Gastrocnemius medialis (tissue), 4 donors: ENCODE data around the gene ID2. TPM values are rescaled to one million over a fixed set of nuclear protein-coding genes. Genes with fewer than 3 reads are reported as not detected.
A peak's percentile ranks its signal among the peaks of the same experiment; 100 is the strongest.

Experiments
- ATAC-seq, 2 donors: fragments of 150-250 bp; one replicate each; pipeline ENCODE4 v1.9.1; 2016
- DNase-seq, 2 donors: peaks; one replicate each; pipeline ENCODE4 v3.0.0-alpha.2; 2019
- H3K27ac ChIP-seq, 4 donors: fragments of 200-600 bp; sonication (generic); 1 replicate in 1 of 4; 2 replicates in 3 of 4; pipeline ENCODE4 v1.5.1; 2016 to 2018; ENCODE audit warnings: mild to moderate bottlenecking in 2 of 4, moderate library complexity in 1 of 4
- H3K27me3 ChIP-seq, 3 donors: fragments of 200-600 bp; sonication (generic) in 2 of 3; 1 replicate in 1 of 3; 2 replicates in 2 of 3; pipeline versions ENCODE4 v1.5.1 to v1.6.0; 2016 to 2019; ENCODE audit warnings: mild to moderate bottlenecking in 1 of 3, moderate library complexity in 1 of 3
- H3K36me3 ChIP-seq, 2 donors: fragments of 200-600 bp; sonication (generic) in 1 of 2; one replicate each; pipeline ENCODE4 v1.5.1; 2017 to 2018
- H3K4me1 ChIP-seq, 2 donors: fragments of 200-600 bp; sonication (generic) in 1 of 2; one replicate each; pipeline ENCODE4 v1.5.1; 2016 to 2017; ENCODE audit warnings: mild to moderate bottlenecking in 2 of 2
- H3K4me3 ChIP-seq, 4 donors: fragments of 200-600 bp; sonication (generic) in 3 of 4; 1 replicate in 1 of 4; 2 replicates in 3 of 4; pipeline ENCODE4 v1.5.1; 2016 to 2019; ENCODE audit warnings: mild to moderate bottlenecking in 2 of 4
- H3K9me3 ChIP-seq, 3 donors: fragments of 200-600 bp; sonication (generic) in 2 of 3; 1 replicate in 1 of 3; 2 replicates in 2 of 3; pipeline ENCODE4 v1.5.1; 2016 to 2019
- POLR2A ChIP-seq, 2 donors: fragments of 450-650 bp; IDR thresholded peaks; one replicate each; pipeline ENCODE4 v1.6.1; 2017; ENCODE audit warnings: antibody characterized with exemption in 2 of 2, mild to moderate bottlenecking in 2 of 2, moderate library complexity in 2 of 2
- in situ Hi-C, 4 donors: fragments of 200-750 bp; cut with MboI; loops; one replicate each; pipeline versions ENCODE4 v1.15.0 to v1.8.0; 2017; ENCODE audit warnings: low sequenced_read_pairs in 4 of 4
- intact Hi-C: fragments of 100-400 bp; cut with DNase I; formaldehyde crosslinking; loops from one replicate; pipeline ENCODE4 v1.15.1; 2023; ENCODE audit warnings: low total_unique reads
- total RNA-seq, 4 donors: library from RNA; depleted of rRNA; stranded (reverse); fragments of >200 nt; gene quantifications; one replicate each; pipeline versions ENCODE4 v1.1.0 to v1.2.3, GENCODE V29; 2016
- TF ChIP-seq, protein P1 (sequence below), 5 experiments: fragments of 450-650 bp in 3 of 5; fragments of 200-600 bp in 2 of 5; sonication (generic) in 2 of 5; IDR thresholded peaks in 4 of 5; conservative IDR thresholded peaks in 1 of 5; 1 replicate in 4 of 5; 2 replicates in 1 of 5; pipeline ENCODE4 v1.5.1; 2016 to 2019; ENCODE audit warnings: antibody characterized with exemption in 5 of 5, mild to moderate bottlenecking in 3 of 5, moderate library complexity in 3 of 5

ID2 gene
- total RNA-seq, 4 donors from 2014 or later: 16.6 to 35.9 (median 27.4) TPM

DNA sequence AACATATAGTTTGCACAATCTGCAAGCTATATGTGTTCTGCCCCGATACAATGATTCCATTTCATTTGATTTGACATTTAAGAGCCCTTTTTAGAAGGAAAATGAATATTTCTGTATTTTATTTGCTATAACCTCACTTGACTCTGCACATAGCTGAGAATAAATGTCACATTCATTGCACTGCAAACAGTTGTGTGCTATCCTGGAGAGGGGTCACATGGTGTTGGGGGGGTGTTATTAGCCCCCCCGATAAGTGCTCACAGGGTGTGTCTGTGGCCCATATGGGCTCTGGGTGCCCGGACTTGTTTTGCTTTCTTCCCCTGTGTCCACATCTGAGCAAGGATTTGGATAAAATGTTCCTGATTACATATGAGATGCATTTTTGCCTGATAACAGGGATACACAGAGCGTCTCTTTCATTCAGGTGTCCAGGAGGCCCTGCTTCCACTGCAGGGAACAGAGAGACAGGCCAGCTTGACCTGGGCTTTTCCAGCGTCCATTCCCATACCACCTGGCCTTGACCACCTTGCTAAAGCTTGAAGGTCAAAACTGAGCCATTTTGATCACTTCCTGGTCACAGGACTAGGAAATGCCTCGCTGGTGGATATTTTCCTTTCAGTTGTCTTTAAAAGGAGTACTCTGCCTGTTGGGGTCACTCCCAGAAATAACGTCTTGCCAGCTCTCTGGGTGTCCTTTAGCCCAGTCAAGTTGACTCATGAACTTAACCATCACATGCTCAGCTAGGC is 38.4 kb upstream of the ID2 start:
- H3K27ac ChIP-seq: no peak overlapping the region
- H3K27me3 ChIP-seq: no peaks in the 10 kb centered on the region
- H3K9me3 ChIP-seq: no peaks in the 10 kb centered on the region
- ATAC-seq: no peak
- intact Hi-C loops (no loop called here), in situ Hi-C loops (no loop called here)
- no peaks in the 10 kb centered on the region for H3K4me1 ChIP-seq
- no peaks in the 10 kb centered on the region for H3K36me3 ChIP-seq
- TF ChIP-seq POLR2A (IDR thresholded peaks at IDR 0.05): no peak
- TF ChIP-seq, protein P1, sequence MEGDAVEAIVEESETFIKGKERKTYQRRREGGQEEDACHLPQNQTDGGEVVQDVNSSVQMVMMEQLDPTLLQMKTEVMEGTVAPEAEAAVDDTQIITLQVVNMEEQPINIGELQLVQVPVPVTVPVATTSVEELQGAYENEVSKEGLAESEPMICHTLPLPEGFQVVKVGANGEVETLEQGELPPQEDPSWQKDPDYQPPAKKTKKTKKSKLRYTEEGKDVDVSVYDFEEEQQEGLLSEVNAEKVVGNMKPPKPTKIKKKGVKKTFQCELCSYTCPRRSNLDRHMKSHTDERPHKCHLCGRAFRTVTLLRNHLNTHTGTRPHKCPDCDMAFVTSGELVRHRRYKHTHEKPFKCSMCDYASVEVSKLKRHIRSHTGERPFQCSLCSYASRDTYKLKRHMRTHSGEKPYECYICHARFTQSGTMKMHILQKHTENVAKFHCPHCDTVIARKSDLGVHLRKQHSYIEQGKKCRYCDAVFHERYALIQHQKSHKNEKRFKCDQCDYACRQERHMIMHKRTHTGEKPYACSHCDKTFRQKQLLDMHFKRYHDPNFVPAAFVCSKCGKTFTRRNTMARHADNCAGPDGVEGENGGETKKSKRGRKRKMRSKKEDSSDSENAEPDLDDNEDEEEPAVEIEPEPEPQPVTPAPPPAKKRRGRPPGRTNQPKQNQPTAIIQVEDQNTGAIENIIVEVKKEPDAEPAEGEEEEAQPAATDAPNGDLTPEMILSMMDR (IDR thresholded peaks at IDR 0.05 in 4 of 5, conservative IDR thresholded peaks at IDR 0.05 in 1 of 5): no peak
- no peak for DNase-seq
- H3K4me3 ChIP-seq: no peak overlapping the region

DNA sequence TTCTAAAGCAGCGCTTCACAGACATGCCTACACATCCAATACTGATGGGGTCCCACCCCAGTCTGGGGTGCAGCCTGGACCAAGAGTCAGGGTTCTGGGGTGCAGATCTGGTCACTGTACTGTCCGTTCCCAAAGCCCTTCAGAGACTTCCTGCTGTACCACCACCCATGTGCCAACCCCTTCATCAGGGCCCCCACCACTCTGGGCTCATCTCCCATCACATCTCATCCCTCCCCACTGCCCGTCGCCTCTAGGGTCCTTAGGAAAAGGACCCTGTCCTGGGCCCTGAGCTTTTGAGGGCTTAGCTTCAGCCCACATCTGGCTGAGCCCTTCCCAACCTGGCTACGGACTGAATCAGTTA is 37.9 kb upstream of the ID2 start:
- TF ChIP-seq, protein P1 (IDR thresholded peaks at IDR 0.05 in 4 of 5, conservative IDR thresholded peaks at IDR 0.05 in 1 of 5): no peak
- TF ChIP-seq POLR2A (IDR thresholded peaks at IDR 0.05): no peak
- intact Hi-C loops (no loop called here), in situ Hi-C loops (no loop called here)
- no peak for ATAC-seq
- H3K9me3 ChIP-seq: no peaks in the 10 kb centered on the region
- H3K27me3 ChIP-seq: no peaks in the 10 kb centered on the region
- no peak overlapping the region for H3K27ac ChIP-seq
- DNase-seq: peak in 1 of 2 donors; percentile 1
- no peaks in the 10 kb centered on the region for H3K36me3 ChIP-seq
- no peak overlapping the region for H3K4me3 ChIP-seq
- H3K4me1 ChIP-seq: no peaks in the 10 kb centered on the region

DNA sequence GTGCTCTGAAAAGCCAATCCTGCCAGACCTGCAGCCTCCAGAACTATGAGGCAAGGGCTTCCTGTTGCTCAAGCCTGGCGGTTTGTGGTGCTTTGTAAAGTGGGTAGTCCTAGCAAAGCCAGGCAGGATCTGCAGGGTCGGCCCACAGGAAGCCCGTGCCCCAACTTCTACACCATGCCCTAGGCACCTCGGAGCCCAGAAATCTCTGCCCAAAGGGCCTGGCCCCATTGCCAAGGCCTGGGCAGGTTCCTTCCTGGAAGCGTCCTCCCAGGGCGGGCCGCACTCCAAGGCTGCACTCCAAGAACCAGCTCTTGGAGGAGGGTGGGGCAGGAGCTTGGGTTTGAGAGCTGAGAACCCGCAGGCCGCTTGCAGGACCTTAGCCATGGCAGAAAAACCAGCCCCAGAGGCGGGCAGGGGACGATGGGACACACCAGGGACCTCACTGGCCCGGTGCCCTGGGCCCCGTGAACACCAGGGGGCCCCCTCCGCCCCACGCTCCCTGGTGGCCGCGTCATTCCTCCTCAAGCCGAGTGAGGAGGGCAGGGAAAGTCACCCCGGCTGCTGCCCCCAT is 37.2 kb upstream of the ID2 start:
- ATAC-seq (no peak), DNase-seq (peak in 1 of 2 donors; percentile 10)
- no peak overlapping the region for H3K4me3 ChIP-seq
- no peak for TF ChIP-seq POLR2A (IDR thresholded peaks at IDR 0.05)
- TF ChIP-seq, protein P1 (IDR thresholded peaks at IDR 0.05 in 4 of 5, conservative IDR thresholded peaks at IDR 0.05 in 1 of 5): peak in 1 of 5 experiments; percentile 29
- no peaks in the 10 kb centered on the region for H3K9me3 ChIP-seq
- H3K27me3 ChIP-seq: no peaks in the 10 kb centered on the region
- no peak overlapping the region for H3K27ac ChIP-seq
- no peaks in the 10 kb centered on the region for H3K36me3 ChIP-seq
- H3K4me1 ChIP-seq: no peaks in the 10 kb centered on the region
- in situ Hi-C loops: no loop called here
- intact Hi-C loops: no loop called here

DNA sequence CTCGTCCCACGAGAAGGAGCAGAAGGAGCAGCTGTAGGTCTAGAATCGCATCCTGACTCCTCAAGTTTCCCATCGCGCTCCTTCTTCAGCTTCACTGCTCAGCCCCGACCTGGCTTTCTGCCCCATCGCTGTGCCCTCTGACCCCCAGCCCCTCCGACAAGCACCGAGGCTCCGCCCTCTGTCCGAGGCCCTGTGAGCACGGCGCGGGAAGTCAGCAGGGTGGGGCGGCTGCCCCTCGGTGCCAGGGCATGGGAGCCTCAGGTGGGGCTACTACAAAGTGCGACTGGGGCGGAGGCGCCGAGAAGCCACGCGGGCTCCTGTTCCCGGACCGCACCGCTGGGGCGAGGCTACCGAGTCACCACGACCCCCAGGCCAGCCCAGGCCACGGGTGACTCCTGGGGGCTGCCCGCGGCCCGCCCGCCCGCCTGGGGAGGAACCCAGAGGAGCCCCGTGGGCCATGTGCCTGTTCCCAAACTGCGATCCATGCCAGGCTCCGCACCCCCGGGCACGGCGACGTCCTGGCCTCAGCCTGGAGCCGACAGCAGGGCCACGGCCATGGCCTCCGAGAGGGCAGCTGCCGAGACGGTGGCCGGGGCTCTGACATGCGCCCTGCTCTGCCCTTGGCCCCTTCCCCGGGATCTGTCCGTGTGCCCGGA is 36.6 kb upstream of the ID2 start:
- Histone ChIP-seq H3K36me3 (no peaks in the 10 kb centered on the region), H3K27ac (no peak overlapping the region), H3K9me3 (no peaks in the 10 kb centered on the region), H3K27me3 (no peaks in the 10 kb centered on the region), H3K4me3 (no peak overlapping the region), H3K4me1 (no peaks in the 10 kb centered on the region)
- TF ChIP-seq, protein P1 (IDR thresholded peaks at IDR 0.05 in 4 of 5, conservative IDR thresholded peaks at IDR 0.05 in 1 of 5): no peak
- no peak for TF ChIP-seq POLR2A (IDR thresholded peaks at IDR 0.05)
- ATAC-seq (no peak), DNase-seq (no peak)
- in situ Hi-C loops (no loop called here), intact Hi-C loops (no loop called here)
